Measurements from ENCODE around the gene TRIM4.

DNA sequence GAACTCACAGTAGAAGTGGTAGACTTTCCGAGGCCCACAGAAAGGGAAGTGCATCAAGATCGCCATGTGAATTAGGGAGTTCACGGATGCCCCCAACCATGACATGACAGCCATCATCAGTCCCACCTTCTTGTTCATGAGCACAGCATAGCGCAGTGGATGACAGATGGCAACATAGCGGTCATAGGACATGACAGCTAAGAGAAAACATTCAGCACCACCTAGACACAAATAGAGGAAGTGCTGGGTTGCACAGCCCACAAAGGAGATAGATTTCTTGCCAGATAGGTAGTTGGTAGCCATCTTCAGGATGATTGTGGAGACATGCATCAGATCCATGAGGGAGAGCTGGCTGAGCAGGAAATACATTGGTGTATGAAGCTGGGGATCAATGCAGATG lies 42.8 kb downstream of the TRIM4 start:
- TF ChIP-seq, protein P1, sequence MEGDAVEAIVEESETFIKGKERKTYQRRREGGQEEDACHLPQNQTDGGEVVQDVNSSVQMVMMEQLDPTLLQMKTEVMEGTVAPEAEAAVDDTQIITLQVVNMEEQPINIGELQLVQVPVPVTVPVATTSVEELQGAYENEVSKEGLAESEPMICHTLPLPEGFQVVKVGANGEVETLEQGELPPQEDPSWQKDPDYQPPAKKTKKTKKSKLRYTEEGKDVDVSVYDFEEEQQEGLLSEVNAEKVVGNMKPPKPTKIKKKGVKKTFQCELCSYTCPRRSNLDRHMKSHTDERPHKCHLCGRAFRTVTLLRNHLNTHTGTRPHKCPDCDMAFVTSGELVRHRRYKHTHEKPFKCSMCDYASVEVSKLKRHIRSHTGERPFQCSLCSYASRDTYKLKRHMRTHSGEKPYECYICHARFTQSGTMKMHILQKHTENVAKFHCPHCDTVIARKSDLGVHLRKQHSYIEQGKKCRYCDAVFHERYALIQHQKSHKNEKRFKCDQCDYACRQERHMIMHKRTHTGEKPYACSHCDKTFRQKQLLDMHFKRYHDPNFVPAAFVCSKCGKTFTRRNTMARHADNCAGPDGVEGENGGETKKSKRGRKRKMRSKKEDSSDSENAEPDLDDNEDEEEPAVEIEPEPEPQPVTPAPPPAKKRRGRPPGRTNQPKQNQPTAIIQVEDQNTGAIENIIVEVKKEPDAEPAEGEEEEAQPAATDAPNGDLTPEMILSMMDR (IDR thresholded peaks at IDR 0.05) = no peak
- no peak for TF ChIP-seq POLR2A (IDR thresholded peaks at IDR 0.05)

Data from adrenal gland (tissue), 5 donors.